SK-MEL-5 (cell line): ENCODE results near the gene EPHX1. TPM values are rescaled to one million over a fixed set of nuclear protein-coding genes. Genes with fewer than 3 reads are reported as not detected.
"Not testable (repeated sequence)": the region's sequence is repeated elsewhere in the genome, so short reads cannot be mapped to it uniquely, and the experiment has no call there.

Source experiments
- DNase-seq: peaks from one replicate; pipeline ENCODE4 v3.0.0-alpha.2; 2016; ENCODE audit warnings: low read depth, low spot score
- in situ Hi-C: cut with HindIII; loops from 2 replicates; pipeline ENCODE4 v1.10.0; 2016; ENCODE audit warnings: low sequenced_read_pairs, high pct_unique_total_duplicates, low pct_unique_long_range_greater_than_20kb
- total RNA-seq: library from RNA; depleted of rRNA; stranded (reverse); fragments of >200 nt; shearing (Covaris generic); gene quantifications from 2 replicates; pipeline ENCODE4 v1.2.3, GENCODE V29; 2014

Gene EPHX1
- total RNA-seq, 1 experiment from 2014 or later: 21.8 TPM

DNA sequence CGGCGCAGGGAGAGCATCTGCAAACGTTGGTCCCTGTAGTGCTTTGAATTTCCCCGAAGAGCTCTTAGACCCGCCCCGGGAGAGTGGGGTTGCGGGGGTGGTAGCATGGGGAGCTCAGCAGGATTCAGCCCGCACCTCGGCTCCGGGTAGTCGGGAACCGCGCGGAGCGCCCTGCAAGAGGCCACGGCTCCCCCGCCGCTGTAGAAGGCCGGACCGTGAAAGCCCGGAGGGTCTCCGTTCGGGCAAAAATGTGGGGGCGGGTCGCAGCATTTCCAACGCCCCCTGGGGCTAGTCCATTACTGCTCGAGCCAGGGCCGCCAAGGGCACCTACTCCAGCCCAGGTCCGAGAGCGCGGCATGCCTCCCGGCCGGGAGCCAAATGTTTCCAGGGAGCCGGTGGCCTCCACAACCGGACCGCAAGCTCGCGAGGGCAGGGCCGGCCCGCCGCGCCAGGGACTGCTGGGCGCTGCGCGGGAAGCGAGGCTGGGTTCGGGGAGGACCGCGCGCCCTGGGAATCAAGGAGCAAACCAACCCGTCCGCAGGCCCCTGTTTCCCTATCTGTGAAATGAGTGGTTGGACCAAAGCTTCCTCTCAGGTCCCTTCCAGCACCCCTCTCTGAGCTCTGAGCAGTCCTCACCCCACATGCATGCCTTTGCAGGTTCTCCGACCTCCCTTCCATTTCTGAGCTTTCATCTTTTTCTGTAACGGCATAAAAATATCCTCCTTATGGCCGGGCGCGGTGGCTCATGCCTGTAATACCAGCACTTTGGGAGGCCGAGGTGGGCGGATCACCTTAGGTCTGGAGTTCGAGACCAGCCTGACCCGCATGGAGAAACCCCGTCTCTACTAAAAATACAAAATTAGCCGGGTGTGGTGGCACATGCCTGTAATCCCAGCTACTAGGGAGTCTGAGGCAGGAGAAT is 73.0 kb downstream of the EPHX1 start:
- in situ Hi-C loops: no loop called here

DNA sequence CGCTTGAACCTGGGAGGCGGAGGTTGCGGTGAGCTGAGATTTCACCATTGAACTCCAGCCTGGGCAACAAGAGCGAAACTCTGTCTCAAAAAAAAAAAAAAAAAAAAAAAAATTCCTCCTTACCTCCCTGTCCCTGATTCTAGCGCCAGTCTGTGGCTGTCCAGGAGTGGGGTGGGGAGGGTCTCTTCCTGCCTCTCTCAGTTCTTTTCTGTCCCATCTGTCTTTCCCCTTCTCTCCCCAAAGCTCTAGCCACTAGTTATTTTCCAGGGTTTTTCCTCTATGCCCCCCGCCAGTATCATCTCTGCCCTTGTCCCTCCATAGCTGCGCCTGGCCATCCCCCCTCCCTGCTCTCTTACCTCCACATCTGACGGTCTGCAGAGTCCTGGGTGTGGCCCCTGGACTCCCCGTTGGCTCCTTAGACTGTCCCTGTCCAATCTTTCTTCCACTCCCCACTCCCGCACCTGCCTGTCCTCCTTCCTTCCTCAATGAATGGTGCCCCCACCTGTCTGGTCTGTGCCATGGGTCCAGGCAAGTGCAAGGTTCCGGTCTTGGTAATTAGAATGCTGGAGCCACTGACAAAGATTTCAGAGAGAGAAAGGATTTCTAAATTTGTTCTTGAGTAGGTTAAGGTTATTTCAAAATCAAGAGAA is 73.8 kb downstream of the EPHX1 start:
- DNase-seq: no peak
- in situ Hi-C loops: no loop called here

More for the DNA sequence above, 73.0 kb downstream of the EPHX1 start:
- peak; percentile 11 for DNase-seq

DNA sequence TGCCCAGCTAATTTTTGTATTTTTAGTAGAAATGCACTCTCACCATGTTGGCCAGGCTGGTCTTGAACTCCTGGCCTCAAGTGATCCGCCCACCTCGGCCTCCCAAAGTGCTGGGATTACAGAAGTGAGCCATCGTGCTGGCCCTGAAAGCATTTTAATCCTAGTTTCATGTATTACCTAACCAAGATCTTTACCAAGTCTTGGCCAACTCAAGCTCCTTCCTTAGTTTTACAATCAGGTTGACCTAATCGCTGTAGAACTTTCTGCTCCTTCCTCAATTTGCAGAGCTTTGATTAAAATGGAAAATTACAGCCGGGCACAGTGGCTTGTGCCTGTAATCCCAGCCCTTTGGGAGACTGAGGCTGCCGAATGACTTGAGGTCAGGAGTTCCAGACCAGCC is 75.4 kb downstream of the EPHX1 start:
- DNase-seq: no peak

DNA sequence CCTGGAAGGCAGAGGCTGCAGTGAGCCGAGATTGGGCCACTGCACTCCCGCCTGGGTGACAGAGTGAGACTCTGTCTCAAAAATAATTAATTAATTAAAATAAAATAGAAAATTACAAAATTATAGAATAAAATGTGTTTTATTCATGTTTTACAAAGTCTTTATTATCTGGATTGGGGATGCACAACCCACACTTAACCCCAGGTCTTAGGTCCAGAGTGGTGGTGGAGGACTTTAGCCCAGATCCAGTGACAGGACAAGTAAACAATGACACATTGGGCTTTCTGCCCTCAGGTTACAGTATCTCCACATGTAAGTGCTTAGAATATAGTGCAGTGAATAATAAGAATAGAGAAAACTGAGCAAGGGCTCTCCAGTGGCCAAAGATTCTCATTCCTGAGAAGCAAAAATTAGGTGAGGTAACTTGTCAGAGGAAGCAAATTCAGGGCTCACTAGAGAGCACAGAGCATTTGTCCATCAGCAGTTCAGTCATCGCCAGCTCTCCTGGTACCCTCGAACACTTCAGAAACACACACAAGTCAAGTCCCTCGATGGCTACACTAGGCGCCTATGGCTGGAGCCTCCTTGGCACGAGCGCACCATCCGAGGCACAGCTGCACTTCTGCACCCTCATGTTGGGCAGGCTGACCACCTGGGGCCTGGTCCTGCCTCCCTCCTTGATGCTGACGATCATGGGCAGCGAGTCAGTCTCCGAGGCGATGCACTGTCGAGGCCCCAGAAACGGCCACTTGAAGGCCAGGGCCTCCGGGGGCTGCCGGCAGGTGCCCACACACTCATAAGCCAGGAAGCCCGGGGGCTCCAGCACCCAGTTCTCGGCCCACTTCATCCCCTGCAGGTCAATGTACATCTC is 76.5 kb downstream of the EPHX1 start:
- no peak for DNase-seq
- in situ Hi-C loops: no loop called here

More for the DNA sequence above, 75.4 kb downstream of the EPHX1 start:
- in situ Hi-C loops: no loop called here

DNA sequence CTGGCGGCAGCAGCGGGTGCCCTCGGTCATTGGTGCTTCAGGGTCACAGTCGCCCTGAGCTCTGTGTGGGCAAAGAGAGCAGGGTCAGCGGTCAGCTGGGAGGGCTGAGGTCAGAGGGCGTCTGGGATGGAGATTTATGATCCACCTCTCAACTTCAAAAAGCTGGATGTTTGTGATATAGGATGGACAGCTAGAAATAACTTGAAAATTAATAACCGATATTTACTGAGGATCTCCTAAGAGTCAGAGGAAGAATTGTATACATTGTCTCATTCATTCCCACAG is 77.0 kb downstream of the EPHX1 start:
- in situ Hi-C loops: no loop called here
- no peak for DNase-seq

DNA sequence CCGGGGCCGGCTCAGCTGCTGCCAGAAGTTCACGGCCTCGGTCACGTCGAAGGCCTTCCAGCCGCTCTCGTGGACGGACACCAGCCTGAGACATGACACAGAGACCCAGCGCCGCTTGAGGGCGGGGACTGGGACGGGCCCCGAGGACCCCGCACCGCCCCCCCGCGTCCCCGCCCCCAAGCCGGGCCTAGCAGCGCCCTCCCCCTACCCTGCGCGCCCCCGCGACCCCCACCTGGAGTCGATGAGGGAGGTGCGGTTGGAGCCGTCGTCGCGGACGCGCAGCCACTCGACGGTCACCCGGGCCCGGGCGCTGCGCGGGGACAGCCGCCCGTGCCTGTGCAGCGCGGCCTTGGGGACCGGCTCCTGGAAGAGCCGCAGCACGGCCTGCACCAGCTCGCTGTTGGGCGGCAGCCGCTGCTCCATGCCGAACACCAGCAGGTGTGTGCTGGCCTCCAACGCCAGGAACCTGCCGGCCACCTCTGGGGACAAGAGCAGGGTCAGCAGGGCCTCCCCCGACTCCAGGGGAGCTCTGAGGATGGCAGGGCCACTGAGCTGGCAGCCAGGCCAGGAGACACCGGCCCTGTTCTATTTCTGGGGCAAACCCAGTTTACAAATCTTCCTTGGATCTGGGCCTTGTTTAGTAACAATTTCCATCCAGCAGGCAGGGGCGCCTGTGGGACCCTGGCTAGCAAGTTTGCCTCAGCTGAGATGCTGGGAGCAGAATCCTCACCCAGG is 77.8 kb downstream of the EPHX1 start:
- DNase-seq, in situ Hi-C loops: not testable (repeated sequence)

DNA sequence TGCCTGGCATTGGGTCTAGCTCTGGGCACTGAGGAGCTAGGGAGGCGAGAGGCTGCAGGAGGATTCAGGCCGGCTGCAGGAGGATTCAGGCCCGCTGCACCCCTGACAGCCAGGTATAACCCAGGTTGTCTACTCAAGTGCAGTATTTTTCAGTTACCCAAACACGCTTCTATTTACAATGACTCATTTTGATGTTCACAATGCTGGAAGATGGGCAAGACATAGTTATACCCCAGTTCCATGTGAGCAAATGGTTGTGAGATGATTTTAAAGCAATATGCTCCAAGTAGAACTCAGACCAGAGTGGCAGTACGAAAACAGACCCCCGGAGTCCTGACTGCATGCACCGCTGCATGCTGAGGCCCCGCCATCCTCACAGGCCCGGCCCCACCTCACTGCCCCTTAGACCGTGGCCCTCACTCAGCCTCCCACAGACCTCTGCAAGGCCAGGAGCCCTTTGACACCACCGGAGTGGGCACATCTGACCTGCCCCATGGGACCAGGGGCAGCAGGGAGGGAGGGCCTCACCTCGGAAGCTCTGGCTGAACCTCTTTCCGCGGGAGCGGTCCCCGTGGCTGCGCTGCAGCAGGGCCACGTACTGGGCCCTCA is 78.5 kb downstream of the EPHX1 start:
- in situ Hi-C loops: no loop called here

DNA sequence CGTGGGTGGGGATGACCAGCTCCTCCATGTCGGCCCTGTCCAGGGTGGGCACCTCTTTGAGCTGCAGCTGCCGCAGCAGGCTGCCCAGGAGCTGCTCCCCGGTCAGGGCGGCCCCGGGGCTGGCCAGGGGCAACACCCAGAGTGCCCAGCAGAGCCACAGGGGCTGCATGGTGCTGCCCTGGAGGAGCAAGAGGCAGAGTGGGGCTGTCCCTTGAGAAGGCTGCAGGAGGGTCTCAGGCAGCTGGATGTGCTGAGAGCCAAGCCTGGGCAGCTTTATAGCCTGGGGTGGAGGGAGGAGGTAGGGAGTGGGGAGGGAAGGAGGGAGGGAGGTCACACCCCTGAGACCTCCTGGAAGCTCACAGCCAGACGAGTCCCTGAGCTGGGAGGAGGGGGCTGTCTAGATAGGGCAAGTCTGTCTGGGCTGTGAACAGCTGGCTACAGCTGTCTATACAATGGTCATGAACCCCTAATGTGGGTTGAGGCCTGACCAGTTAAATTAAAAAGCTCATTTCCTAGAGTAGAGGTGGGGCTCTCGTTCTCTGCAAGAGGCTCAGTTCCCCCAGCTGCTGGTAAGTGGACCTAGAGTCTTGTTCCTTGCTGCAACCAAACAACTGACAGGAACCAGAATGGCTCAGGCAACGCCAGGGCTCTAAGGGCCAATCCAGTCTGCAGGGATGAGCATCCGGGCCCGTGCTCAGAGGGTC is 79.1 kb downstream of the EPHX1 start, which contains the start of gene LEFTY1:
Gene LEFTY1, minus strand, starts transcription at position 249 of the 704 bp plus-strand sequence. Its CDS starts 80 bp downstream, at position 169.
- in situ Hi-C loops: no loop called here
- no peak for DNase-seq

More for the DNA sequence above, 78.5 kb downstream of the EPHX1 start:
- DNase-seq: no peak

DNA sequence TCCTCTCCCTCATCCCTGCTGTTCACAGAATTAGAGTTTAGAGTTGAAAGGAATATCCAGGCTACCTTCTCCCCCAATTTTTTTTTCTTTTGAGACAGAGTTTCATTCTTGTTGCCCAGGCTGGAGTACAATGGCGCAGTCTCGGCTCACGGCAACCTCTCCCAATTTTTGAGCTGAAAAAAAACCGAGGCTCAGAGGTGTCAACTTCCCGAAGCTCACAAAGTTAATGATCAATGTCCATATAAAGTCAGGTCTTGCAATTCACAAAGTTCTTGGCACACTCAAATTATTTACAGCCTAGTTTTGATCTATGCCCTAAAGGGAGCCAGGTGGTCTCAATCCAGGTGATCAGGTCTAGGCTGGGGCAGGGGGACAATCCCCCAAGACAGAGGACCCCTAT is 79.8 kb downstream of the EPHX1 start:
- DNase-seq: no peak
- in situ Hi-C loops: no loop called here

DNA sequence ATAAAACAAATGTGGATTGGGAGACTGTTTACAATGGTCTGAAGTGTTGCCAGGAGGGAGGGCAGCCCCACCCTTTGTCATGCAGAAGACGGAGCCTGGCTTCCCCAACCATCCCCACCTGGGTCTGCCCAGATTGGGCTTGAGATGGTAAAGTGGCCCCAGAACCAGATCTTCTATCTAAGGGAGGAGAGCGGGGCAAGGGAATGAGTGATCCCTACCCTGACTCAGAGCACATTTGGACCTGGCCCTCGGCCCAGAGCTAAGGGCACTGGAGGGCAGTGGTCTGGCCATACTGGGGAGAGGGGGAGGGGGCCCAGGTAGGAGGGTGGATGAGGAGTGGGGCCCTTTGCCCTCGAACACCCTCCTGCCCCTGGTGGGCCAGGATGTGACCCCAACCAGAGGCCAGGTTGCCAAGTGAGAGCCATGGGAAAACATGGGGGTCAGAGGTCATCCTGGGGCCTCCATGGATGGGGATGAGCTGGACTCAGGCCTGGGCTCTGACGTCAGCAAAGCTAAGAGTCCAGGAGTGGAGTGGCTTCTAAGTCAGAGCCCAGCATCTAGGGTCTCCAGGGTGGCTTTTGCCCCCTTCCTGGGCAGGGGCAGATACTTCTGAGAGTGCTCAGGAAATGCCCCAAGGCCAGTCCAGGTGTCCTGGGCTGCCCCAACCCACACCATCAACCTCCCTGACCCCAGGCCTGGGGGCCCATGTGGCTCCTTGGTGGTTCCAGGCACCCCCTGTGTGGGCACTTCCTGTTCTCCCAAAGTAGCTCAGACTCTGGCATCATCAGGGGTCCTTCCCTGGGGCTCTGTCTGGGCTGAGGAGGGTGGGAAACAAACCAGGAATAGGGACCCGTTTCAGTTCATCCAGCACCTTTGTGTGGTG is 80.7 kb downstream of the EPHX1 start:
- no peak for DNase-seq
- in situ Hi-C loops: no loop called here

DNA sequence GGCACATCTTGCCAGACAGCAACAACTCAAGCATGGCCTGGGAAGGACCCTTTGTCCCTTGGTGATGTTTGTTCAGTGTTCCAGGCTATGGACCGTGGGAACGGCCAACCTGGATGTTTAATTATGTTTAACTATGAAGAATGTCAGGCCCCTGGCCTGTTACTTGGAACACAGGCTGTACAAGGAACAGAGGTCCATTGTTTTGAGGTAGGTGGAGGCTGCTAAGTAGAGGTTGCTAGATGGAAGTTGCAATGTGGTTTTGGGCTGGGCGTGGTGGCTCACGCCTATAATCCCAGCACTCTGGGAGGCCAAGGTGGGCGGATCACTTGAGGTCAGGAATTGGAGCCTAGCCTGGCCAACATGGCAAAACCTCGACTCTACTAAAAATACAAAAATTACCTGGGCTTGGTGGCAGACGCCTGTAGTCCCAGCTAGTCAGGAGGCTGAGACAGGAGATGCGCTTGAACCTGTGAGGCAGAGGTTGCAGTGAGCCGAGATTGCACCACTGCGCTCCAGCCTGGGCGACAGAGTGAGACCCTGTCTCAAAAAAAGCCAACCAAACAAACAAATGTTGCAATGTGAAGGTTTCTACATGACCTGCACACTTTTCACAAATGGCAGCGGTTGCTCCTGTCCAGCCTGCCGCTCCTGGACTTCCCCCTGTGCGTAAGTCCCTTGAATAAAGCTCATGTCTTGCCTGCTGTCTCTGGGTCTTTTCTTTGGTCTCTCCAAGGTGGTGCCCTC is 81.5 kb downstream of the EPHX1 start:
- in situ Hi-C loops: no loop called here
- no peak for DNase-seq

DNA sequence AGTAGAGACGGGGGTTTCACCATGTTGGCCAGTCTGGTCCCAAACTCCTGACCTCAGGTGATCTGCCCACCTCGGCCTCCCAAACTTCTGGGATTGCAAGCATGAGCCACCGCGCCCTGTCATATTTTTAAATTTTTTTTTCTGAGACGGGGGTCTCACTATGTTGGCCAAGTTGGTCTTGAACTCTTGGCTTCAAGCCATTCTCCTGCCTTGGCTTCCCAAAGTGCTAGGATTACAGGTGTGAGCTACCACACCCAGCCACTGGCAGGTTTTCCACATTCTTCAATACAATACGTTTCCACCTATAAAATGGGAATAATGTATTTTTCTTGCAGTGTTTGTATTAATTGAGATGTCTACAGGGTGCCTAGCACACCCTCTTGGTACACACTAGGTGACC is 82.4 kb downstream of the EPHX1 start:
- no peak for DNase-seq
- in situ Hi-C loops: no loop called here
